ENCODE results near the gene CLASRP. TPM values are rescaled to one million over a fixed set of nuclear protein-coding genes. Genes with fewer than 3 reads are reported as not detected.

Gene CLASRP
- total and polyA plus RNA-seq, 9 of the 15 experiments (the other 6 are each of a cell fraction or from before 2014, with no cell fraction given), result 0.94 to 86.3 (median 44.0) TPM

- TF ChIP-seq BRF1 (IDR thresholded peaks at IDR 0.05; ENCODE audit: borderline replicate concordance, extremely low read depth, insufficient read length) (no peak), CSDE1 (IDR thresholded peaks at IDR 0.05) (no peak), JUNB (CRISPR knock-in tag; conservative IDR thresholded peaks at IDR 0.05) (no peak)
Measured at GRCh38 chr19:45102481-45102880, 63.6 kb downstream of the CLASRP start (continued).

GRCh38 chr19:45103156-45103507, 64.3 kb downstream of the CLASRP start:
- DNase-seq (ENCODE audit: extremely low read depth in 1 of 4, low spot score in 3 of 4), result no peak
- 90% methylated on average over 11 of the region's 15 CpGs for WGBS (ENCODE audit: insufficient coverage, low coverage, missing lambda C conversion rate)
- FAIRE-seq, result no peak

More at GRCh38 chr19:45103156-45103507, 64.3 kb downstream of the CLASRP start:
- H3K79me2 ChIP-seq (ENCODE audit: control insufficient read depth, insufficient read depth, low read length), result peaks cover 87% of the 10 kb centered on the region
- peaks cover 10% of the 10 kb centered on the region for H3K9me1 ChIP-seq (ENCODE audit: control insufficient read depth, insufficient read depth, low read length)
- no peak overlapping the region for H3K27ac ChIP-seq (ENCODE audit: extremely low read depth, low read depth, low read length)
- POLR2A ChIA-PET, result interaction anchor here (1.3 to 2.2 kb wide), 2 partner anchors 10 kb away, joined by 5 to 6 read pairs; partner anchors contain the start of gene PPP1R37
- BruUV-seq (replicated peaks), result no TSS peak
- CTCF ChIA-PET (ENCODE audit: low intra/inter-chr PET ratio), result no interaction called here
- no peaks in the 10 kb centered on the region for H3K27me3 ChIP-seq (ENCODE audit: control insufficient read depth in 2 of 2, insufficient read depth in 2 of 2, low read length in 2 of 2)
- H3K36me3 ChIP-seq (ENCODE audit: control insufficient read depth, insufficient read depth, low read length), result peaks cover 35% of the 10 kb centered on the region; the same call in 2 of the 3 replicates
- peak overlapping the region in 1 of 2 experiments; percentile 56; a peak in 1 of 4 replicates for H3K9ac ChIP-seq (ENCODE audit: insufficient read depth in 1 of 2, low read depth in 2 of 2, low read length in 2 of 2)
- peaks cover 69% of the 10 kb centered on the region for H4K20me1 ChIP-seq (replicated peaks; ENCODE audit: control insufficient read depth, insufficient read depth, low read length)
- TF ChIP-seq ZNF277 (CRISPR knock-in tag; IDR thresholded peaks at IDR 0.05; ENCODE audit: borderline replicate concordance) (no peak), U2AF1 (optimal IDR thresholded peaks at IDR 0.05; ENCODE audit: low read depth, low read length) (no peak), NELFE (IDR thresholded peaks at IDR 0.05; ENCODE audit: insufficient read depth, insufficient read length) (no peak)
- H3K9me3 ChIP-seq (replicated peaks; ENCODE audit: control insufficient read depth, insufficient read depth, low read depth, low read length), result no peaks in the 10 kb centered on the region
- in situ Hi-C loops (cut with MboI) (no loop called here), intact Hi-C loops (cut with micrococcal nuclease) (no loop called here)
- no peak overlapping the region for H3K4me2 ChIP-seq (ENCODE audit: insufficient read depth, low read length)
- no peak overlapping the region for H3K4me3 ChIP-seq
- ATAC-seq, result no peak
- H3K4me1 ChIP-seq (replicated peaks in 1 of 2; ENCODE audit: control insufficient read depth in 2 of 2, insufficient read depth in 2 of 2, low read length in 2 of 2), result peaks cover 15 to 37% of the 10 kb centered on the region in 2 experiments; a peak in 4 of 5 replicates
- H2AFZ ChIP-seq (ENCODE audit: low read depth, low read length), result no peak overlapping the region
